ENCODE data around the gene QPCTL. TPM values are rescaled to one million over a fixed set of nuclear protein-coding genes. Genes with fewer than 3 reads are reported as not detected.

QPCTL gene
- total and polyA plus RNA-seq, 9 of the 15 experiments (the other 6 are each of a cell fraction or from before 2014, with no cell fraction given): 0.99 to 31.3 (median 12.7) TPM

DNA sequence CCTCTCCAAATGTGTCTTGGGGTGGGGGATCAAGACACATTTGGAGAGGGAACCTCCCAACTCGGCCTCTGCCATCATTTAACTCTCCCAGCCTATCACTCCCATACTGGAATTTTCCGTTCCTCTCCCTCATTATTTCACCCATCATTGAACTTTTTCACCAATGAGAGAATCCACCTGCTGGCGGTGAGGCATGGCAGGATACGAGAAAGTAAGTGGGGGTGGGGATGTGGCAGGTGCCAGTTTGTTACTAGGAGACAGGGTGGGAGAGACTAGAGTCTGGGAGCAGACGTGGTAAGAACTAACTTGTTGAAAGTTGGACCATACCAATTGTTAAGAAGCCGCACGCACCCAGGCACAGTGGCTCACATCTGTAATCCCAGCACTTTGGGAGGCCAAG is 17.5 kb upstream of the QPCTL start (continued):
- no peak for TF ChIP-seq ZNF23 (CRISPR knock-in tag; IDR thresholded peaks at IDR 0.05)
- TF ChIP-seq PTBP1 (IDR thresholded peaks at IDR 0.05; ENCODE audit: low read depth, low read length): no peak
- TF ChIP-seq STAT5A (IDR thresholded peaks at IDR 0.05; ENCODE audit: borderline replicate concordance, low read length): no peak
- TF ChIP-seq, protein P1, sequence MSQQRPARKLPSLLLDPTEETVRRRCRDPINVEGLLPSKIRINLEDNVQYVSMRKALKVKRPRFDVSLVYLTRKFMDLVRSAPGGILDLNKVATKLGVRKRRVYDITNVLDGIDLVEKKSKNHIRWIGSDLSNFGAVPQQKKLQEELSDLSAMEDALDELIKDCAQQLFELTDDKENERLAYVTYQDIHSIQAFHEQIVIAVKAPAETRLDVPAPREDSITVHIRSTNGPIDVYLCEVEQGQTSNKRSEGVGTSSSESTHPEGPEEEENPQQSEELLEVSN (IDR thresholded peaks at IDR 0.05; ENCODE audit: borderline replicate concordance in 1 of 2, extremely low read depth in 1 of 2, insufficient read depth in 1 of 2, insufficient read length in 1 of 2, low read depth in 1 of 2, low read length in 1 of 2, poor library complexity in 1 of 2, severe bottlenecking in 1 of 2): no peak
- TF ChIP-seq CCAR2 (IDR thresholded peaks at IDR 0.05; ENCODE audit: low read depth, low read length): no peak
- TF ChIP-seq TGIF2 (CRISPR knock-in tag; IDR thresholded peaks at IDR 0.05): no peak
- TF ChIP-seq ZNF311 (CRISPR knock-in tag; IDR thresholded peaks at IDR 0.05): no peak
- TF ChIP-seq ZNF445 (CRISPR knock-in tag; IDR thresholded peaks at IDR 0.05; ENCODE audit: low read depth): no peak

DNA sequence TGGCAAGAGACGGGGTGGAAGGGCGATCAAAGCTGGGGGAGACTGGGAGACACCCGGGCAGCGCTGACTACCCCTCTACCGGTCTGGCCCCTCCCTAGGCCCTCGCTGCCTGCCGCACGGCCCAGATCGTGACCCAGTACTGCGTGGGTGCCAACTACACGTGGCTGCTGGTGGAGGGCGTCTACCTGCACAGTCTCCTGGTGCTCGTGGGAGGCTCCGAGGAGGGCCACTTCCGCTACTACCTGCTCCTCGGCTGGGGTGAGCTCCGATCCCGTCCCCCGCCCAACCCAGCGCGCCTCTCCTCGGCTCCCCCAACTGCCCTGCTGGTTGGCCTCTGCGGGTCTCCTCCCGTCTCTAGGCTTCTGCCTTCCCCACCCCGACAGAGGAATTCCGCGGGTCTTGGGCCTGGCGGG is 15.6 kb upstream of the QPCTL start:
- H3K27me3 ChIP-seq (ENCODE audit: control insufficient read depth in 2 of 2, insufficient read depth in 2 of 2, low read length in 2 of 2): no peaks in the 10 kb centered on the region
- no peaks in the 10 kb centered on the region for H3K79me2 ChIP-seq (ENCODE audit: control insufficient read depth, insufficient read depth, low read length)
- DNase-seq (ENCODE audit: extremely low read depth in 1 of 4, low spot score in 3 of 4): no peak
- in situ Hi-C loops (cut with MboI) (no loop called here), intact Hi-C loops (cut with micrococcal nuclease) (no loop called here)
- H2AFZ ChIP-seq (ENCODE audit: low read depth, low read length): no peak overlapping the region
- no TSS peak for BruUV-seq (replicated peaks)
- H3K9ac ChIP-seq (ENCODE audit: insufficient read depth in 1 of 2, low read depth in 2 of 2, low read length in 2 of 2): no peak overlapping the region
- no peak for ATAC-seq
- no peak overlapping the region for H3K4me3 ChIP-seq
- no peak overlapping the region for H3K27ac ChIP-seq (ENCODE audit: extremely low read depth, low read depth, low read length)
- 0 out of 2 replicates have a peak, but pooled peaks cover 2% of the 10 kb centered on the region for H4K20me1 ChIP-seq (replicated peaks; ENCODE audit: control insufficient read depth, insufficient read depth, low read length)
- peaks cover 57% of the 10 kb centered on the region for H3K36me3 ChIP-seq (ENCODE audit: control insufficient read depth, insufficient read depth, low read length)
- H3K4me1 ChIP-seq (replicated peaks in 1 of 2; ENCODE audit: control insufficient read depth in 2 of 2, insufficient read depth in 2 of 2, low read length in 2 of 2): peaks cover 2 to 24% of the 10 kb centered on the region in 2 experiments; a peak in 2 of 5 replicates
- no peak for FAIRE-seq
- H3K9me1 ChIP-seq (ENCODE audit: control insufficient read depth, insufficient read depth, low read length): peaks cover 1% of the 10 kb centered on the region
- 93% methylated on average over 17 of the region's 28 CpGs for WGBS (ENCODE audit: insufficient coverage, low coverage, missing lambda C conversion rate)
- ChIA-PET CTCF (ENCODE audit: low intra/inter-chr PET ratio) (no interaction called here), POLR2A (interaction anchor here (2.0 to 4.1 kb wide), 2 partner anchors 12 to 14 kb away, joined by 5 to 12 read pairs; no protein-coding TSS in a partner anchor)
- H3K4me2 ChIP-seq (ENCODE audit: insufficient read depth, low read length): no peak overlapping the region
- no peaks in the 10 kb centered on the region for H3K9me3 ChIP-seq (replicated peaks; ENCODE audit: control insufficient read depth, insufficient read depth, low read depth, low read length)
- TF ChIP-seq CCNT2 (IDR thresholded peaks at IDR 0.05; ENCODE audit: borderline replicate concordance, extremely low read depth, insufficient read length, low read depth, low read length): no peak
- no peak for TF ChIP-seq MECOM (CRISPR knock-in tag; IDR thresholded peaks at IDR 0.05)
- TF ChIP-seq RBM22 (IDR thresholded peaks at IDR 0.05; ENCODE audit: low read depth, low read length, poor library complexity, severe bottlenecking): peak; percentile 28
- TF ChIP-seq, protein P2, sequence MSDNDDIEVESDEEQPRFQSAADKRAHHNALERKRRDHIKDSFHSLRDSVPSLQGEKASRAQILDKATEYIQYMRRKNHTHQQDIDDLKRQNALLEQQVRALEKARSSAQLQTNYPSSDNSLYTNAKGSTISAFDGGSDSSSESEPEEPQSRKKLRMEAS (CRISPR knock-in tag; IDR thresholded peaks at IDR 0.05): peak; percentile 38; the same call in 1 of the 2 replicates
- TF ChIP-seq KDM1A (IDR thresholded peaks at IDR 0.05): no peak
- no peak for TF ChIP-seq KAT7 (CRISPR knock-in tag; IDR thresholded peaks at IDR 0.05; ENCODE audit: borderline replicate concordance)
- TF ChIP-seq, protein P3, sequence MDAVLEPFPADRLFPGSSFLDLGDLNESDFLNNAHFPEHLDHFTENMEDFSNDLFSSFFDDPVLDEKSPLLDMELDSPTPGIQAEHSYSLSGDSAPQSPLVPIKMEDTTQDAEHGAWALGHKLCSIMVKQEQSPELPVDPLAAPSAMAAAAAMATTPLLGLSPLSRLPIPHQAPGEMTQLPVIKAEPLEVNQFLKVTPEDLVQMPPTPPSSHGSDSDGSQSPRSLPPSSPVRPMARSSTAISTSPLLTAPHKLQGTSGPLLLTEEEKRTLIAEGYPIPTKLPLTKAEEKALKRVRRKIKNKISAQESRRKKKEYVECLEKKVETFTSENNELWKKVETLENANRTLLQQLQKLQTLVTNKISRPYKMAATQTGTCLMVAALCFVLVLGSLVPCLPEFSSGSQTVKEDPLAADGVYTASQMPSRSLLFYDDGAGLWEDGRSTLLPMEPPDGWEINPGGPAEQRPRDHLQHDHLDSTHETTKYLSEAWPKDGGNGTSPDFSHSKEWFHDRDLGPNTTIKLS (IDR thresholded peaks at IDR 0.05; ENCODE audit: borderline replicate concordance, low read depth): no peak
- TF ChIP-seq MCM2 (IDR thresholded peaks at IDR 0.05; ENCODE audit: low read depth): no peak
- TF ChIP-seq, protein P4, sequence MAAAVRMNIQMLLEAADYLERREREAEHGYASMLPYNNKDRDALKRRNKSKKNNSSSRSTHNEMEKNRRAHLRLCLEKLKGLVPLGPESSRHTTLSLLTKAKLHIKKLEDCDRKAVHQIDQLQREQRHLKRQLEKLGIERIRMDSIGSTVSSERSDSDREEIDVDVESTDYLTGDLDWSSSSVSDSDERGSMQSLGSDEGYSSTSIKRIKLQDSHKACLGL (CRISPR knock-in tag; IDR thresholded peaks at IDR 0.05; ENCODE audit: borderline replicate concordance, poor library complexity, severe bottlenecking): no peak
- TF ChIP-seq BRD9 (IDR thresholded peaks at IDR 0.05; ENCODE audit: low read depth, partially characterized antibody): no peak

Data from K562 (cell line).